H1 (cell line): Measurements from ENCODE around the gene MINDY3.

Experiments used
- CREB1 ChIP-seq: IDR thresholded peaks from 2 replicates; pipeline ENCODE4 v1.6.1; 2012; ENCODE audit warnings: inconsistent platforms
- EP300 ChIP-seq, 2 experiments: IDR thresholded peaks; 1 replicate in 1 of 2; 2 replicates in 1 of 2; pipeline ENCODE4 v1.6.1; 2011 to 2012; ENCODE audit warnings: low read depth in 2 of 2, low read length in 2 of 2, mild to moderate bottlenecking in 2 of 2, borderline replicate concordance in 1 of 2, inconsistent platforms in 1 of 2, moderate library complexity in 1 of 2
- EZH2 ChIP-seq: fragments of 200-600 bp; sonication (generic); IDR thresholded peaks from 2 replicates; pipeline ENCODE4 v1.7.1; 2012; ENCODE audit warnings: low read depth, mild to moderate bottlenecking, moderate library complexity, low read length, inconsistent platforms; ENCODE audit not compliant: severe bottlenecking
- GABPA ChIP-seq: IDR thresholded peaks from 2 replicates; pipeline ENCODE4 v1.6.1; 2011; ENCODE audit warnings: mild to moderate bottlenecking, low read length, moderate library complexity, borderline replicate concordance; ENCODE audit not compliant: insufficient read depth
- JUND ChIP-seq: IDR thresholded peaks from 2 replicates; pipeline ENCODE4 v1.6.1; 2011; ENCODE audit warnings: mild to moderate bottlenecking, improper control_type of control experiment, low read length
- KDM4A ChIP-seq: IDR thresholded peaks from one replicate; pipeline ENCODE4 v1.7.1; 2012; ENCODE audit warnings: low read depth, mild to moderate bottlenecking, moderate library complexity, low read length, inconsistent platforms; ENCODE audit not compliant: severe bottlenecking
- PHF8 ChIP-seq: fragments of 200-600 bp; sonication (generic); conservative IDR thresholded peaks from 2 replicates; pipeline ENCODE4 v1.7.1; 2012; ENCODE audit warnings: low read depth, mild to moderate bottlenecking, inconsistent platforms, low read length, moderate library complexity
- POLR2A ChIP-seq, 2 experiments: IDR thresholded peaks; 1 replicate in 1 of 2; 2 replicates in 1 of 2; pipeline ENCODE4 v1.6.1; 2011; ENCODE audit warnings: low read depth in 2 of 2, low read length in 2 of 2, mild to moderate bottlenecking in 2 of 2; ENCODE audit errors: control extremely low read depth in 1 of 2
- POU5F1 ChIP-seq: IDR thresholded peaks from 2 replicates; pipeline ENCODE4 v1.6.1; 2011; ENCODE audit warnings: low read depth, mild to moderate bottlenecking, low read length, moderate library complexity
- RNF2 ChIP-seq: fragments of 200-900, 300-1000 bp; sonication (generic); IDR thresholded peaks from 2 replicates; pipeline ENCODE4 v1.7.1; 2016; ENCODE audit warnings: borderline replicate concordance, low read depth, mild to moderate bottlenecking, antibody characterized with exemption, low read length; ENCODE audit not compliant: poor library complexity, severe bottlenecking; ENCODE audit errors: missing control alignments
- YY1 ChIP-seq: IDR thresholded peaks from 2 replicates; pipeline ENCODE4 v1.6.1; 2011; ENCODE audit warnings: low read depth, mild to moderate bottlenecking, low read length
- ZNF274 ChIP-seq: IDR thresholded peaks from 2 replicates; pipeline ENCODE4 v1.7.0; 2012; ENCODE audit warnings: low read length, borderline replicate concordance; ENCODE audit errors: extremely low read depth
- TF ChIP-seq, protein P1 (sequence below), 3 experiments: IDR thresholded peaks; 1 replicate in 2 of 3; 2 replicates in 1 of 3; pipeline versions ENCODE4 v1.5.1 to v1.6.1; 2011; ENCODE audit warnings: low read length in 3 of 3, mild to moderate bottlenecking in 3 of 3, inconsistent platforms in 2 of 3, low read depth in 1 of 3, moderate library complexity in 1 of 3; ENCODE audit not compliant: insufficient read depth in 1 of 3; ENCODE audit errors: control extremely low read depth in 1 of 3
- TF ChIP-seq, protein P2 (sequence below): IDR thresholded peaks from 2 replicates; pipeline ENCODE4 v1.6.1; 2012; ENCODE audit warnings: low read length, inconsistent platforms

DNA sequence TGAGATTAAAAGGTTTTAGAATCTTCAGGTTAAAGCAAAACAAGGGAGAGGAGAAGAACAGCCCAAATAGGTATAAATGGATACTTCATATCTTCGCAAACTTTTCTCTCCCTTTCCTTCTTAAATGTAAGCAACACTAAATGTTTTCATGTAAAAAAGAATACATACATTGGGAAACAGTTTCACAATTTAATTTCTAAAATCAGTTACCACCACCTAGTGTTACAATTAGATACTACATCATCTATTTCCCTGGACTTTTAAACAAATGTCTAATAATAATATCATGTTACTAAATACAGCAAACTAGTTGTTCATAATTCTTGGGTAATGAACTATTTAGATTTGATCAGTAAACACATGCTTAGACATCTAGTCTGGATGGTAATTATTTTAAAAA lies 35.8 kb downstream of the MINDY3 start:
- TF ChIP-seq YY1 = no peak
- TF ChIP-seq, protein P1, sequence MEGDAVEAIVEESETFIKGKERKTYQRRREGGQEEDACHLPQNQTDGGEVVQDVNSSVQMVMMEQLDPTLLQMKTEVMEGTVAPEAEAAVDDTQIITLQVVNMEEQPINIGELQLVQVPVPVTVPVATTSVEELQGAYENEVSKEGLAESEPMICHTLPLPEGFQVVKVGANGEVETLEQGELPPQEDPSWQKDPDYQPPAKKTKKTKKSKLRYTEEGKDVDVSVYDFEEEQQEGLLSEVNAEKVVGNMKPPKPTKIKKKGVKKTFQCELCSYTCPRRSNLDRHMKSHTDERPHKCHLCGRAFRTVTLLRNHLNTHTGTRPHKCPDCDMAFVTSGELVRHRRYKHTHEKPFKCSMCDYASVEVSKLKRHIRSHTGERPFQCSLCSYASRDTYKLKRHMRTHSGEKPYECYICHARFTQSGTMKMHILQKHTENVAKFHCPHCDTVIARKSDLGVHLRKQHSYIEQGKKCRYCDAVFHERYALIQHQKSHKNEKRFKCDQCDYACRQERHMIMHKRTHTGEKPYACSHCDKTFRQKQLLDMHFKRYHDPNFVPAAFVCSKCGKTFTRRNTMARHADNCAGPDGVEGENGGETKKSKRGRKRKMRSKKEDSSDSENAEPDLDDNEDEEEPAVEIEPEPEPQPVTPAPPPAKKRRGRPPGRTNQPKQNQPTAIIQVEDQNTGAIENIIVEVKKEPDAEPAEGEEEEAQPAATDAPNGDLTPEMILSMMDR (IDR thresholded peaks at IDR 0.05; ENCODE audit: control extremely low read depth in 1 of 3, insufficient read depth in 1 of 3, low read depth in 1 of 3, low read length in 3 of 3) = peak in 1 of 3 experiments; percentile 17; a peak in 1 of 4 replicates
- no peak for TF ChIP-seq POU5F1
- no peak for TF ChIP-seq RNF2
- no peak for TF ChIP-seq GABPA
- no peak for TF ChIP-seq ZNF274
- no peak for TF ChIP-seq EP300 (IDR thresholded peaks at IDR 0.05; ENCODE audit: borderline replicate concordance in 1 of 2, low read depth in 2 of 2, low read length in 2 of 2)
- TF ChIP-seq EZH2 = no peak
- no peak for TF ChIP-seq KDM4A
- TF ChIP-seq, protein P2, sequence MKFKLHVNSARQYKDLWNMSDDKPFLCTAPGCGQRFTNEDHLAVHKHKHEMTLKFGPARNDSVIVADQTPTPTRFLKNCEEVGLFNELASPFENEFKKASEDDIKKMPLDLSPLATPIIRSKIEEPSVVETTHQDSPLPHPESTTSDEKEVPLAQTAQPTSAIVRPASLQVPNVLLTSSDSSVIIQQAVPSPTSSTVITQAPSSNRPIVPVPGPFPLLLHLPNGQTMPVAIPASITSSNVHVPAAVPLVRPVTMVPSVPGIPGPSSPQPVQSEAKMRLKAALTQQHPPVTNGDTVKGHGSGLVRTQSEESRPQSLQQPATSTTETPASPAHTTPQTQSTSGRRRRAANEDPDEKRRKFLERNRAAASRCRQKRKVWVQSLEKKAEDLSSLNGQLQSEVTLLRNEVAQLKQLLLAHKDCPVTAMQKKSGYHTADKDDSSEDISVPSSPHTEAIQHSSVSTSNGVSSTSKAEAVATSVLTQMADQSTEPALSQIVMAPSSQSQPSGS = no peak
- TF ChIP-seq POLR2A (IDR thresholded peaks at IDR 0.05; ENCODE audit: control extremely low read depth in 1 of 2, low read depth in 2 of 2, low read length in 2 of 2) = no peak
- no peak for TF ChIP-seq JUND
- TF ChIP-seq PHF8 = no peak
- no peak for TF ChIP-seq CREB1
